Femur (tissue), 1 donor: ENCODE results near the gene SPIN4.
"Not testable (repeated sequence)": the region's sequence is repeated elsewhere in the genome, so short reads cannot be mapped to it uniquely, and the experiment has no call there.

Experiments used
- DNase-seq: peaks from one replicate; pipeline ENCODE4 v3.0.0-alpha.2; 2017

Gene SPIN4

DNA sequence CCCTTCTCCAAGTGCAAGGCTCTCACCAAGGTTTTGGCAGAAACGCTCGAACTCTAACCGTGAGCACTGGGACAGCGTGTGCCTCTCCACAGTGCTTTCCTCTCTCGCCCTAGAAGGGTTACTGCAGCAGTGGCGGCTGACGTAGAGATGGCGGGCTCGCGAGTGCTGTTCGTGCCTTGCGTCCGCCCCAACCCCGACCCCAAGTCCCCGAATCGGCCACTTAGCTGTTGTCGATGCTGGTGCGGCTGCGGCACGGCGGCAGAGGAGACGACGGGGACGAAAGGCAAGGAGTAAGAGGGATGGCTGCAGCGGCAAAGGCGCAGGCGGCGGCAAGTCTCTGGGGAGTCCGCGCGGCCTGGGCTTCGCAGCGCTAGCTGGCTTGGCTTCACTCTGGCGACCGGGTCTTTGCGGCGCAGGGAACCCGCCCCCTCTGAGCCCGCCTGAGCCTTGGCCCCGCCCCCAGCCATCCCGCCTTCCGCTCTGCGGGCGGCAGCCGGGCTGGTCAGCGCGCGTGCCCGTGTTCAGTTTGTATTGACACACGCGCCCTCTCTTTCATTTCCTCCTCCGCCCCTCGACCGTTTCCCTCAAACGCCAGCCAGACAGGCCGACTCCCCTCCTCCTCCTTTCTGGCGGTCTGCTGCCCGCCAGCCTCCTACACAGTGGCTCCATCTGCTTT is at the start of gene SPIN4:
Gene SPIN4 (minus strand): TSS at position 392 of the 676 bp plus-strand sequence. CDS start 513 bp downstream, outside the sequence.
- DNase-seq = peak; percentile 93

DNA sequence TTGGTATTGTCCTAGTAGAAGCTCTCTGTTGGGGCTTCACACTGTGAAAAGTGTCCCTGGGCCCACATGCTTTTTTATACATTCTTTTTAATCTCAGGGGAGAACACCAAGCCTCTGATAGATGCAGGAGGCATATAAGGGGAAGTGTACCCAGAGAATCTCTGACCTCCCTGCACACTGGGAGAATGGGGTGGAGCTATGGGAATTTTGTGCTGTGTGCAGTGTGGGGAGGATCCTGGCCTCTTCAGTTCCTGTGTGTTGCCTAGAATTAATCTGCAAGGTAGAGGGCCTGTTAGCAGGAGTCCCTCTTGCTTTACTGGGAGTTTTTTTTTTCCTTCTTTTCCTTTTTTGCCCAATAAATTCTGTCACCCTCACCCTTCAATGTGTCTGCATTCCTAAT is 49.2 kb upstream of the SPIN4 start:
- no peak for DNase-seq

DNA sequence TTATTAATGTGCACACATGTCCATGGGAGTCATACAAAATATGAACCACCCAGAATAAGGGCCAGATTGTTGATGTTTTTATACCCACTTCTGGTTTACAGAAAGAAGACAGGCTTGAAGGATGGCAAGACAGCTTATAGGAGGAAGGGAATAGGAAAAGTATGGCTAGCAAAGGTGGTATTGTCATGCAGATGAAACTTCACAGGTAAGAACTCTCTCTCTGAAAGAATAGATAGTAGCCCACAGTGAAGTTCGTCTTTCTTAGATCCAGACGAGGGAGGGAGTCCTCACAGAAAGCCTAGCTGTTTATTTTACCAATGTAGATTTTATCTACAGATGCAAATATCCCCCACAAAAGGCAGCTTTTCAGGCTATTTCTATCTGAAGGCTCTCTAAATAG is 43.7 kb upstream of the SPIN4 start:
- DNase-seq = no peak

DNA sequence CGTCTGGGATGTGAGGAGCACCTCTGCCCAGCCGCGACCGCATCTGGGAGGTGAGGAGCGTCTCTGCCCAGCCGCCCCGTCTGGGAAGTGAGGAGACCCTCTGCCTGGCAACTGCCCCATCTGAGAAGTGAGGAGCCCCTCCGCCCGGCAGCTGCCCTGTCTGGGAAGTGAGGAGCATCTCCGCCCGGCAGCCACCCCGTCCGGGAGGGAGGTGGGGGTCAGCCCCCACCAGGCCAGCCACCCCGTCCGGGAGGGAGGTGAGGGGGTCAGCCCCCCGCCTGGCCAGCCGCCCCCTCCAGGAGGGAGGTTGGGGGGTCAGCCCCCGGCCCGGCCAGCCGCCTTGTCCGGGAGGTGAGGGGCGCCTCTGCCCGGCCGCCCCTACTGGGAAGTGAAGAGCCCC is 42.0 kb upstream of the SPIN4 start:
- DNase-seq = not testable (repeated sequence)

GRCh38 chrX:63387411-63387810 is 36.3 kb upstream of the SPIN4 start:
- no peak for DNase-seq

DNA sequence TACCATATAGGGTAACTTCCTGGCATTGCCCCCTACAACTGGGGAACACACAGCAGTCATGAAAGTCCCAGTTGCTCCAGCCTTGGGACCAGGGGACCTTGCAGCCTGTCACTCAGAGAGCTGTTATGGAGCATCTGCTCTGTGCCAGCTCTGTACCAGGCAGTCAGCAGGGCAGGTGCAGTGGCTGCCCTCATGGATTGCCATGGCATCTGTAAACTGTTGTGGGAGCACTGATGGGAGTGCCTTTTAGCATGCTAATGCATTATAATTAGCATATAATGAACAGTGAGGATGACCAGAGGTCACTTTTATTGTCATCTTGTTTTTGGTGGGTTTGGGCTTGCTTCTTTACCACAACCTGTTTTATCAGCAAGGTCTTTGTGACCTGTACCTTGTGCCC is 33.1 kb upstream of the SPIN4 start:
- not testable (repeated sequence) for DNase-seq

- not testable (repeated sequence) for DNase-seq
Observed at GRCh38 chrX:63373012-63373411, 21.9 kb upstream of the SPIN4 start.

GRCh38 chrX:63367699-63368098 is 16.6 kb upstream of the SPIN4 start:
- not testable (repeated sequence) for DNase-seq

DNA sequence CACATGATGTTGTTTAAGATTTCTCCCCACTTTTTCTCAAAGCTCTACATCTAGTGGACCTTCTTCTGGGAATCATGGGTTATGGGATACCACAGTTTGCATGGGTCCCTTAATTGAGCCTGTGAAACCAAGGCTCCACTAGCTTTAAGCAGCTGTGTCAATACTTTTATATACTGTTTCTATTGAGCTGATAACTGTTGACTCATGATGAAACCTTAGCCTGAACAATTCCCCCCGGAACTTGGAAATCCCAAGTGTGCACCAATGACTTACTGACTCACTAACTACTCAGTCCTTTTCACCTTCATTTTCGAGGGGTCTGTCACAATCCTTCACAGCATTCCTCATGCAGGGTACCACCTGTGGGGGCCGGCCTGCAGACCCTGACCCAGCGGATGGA is 12.7 kb upstream of the SPIN4 start:
- no peak for DNase-seq

DNA sequence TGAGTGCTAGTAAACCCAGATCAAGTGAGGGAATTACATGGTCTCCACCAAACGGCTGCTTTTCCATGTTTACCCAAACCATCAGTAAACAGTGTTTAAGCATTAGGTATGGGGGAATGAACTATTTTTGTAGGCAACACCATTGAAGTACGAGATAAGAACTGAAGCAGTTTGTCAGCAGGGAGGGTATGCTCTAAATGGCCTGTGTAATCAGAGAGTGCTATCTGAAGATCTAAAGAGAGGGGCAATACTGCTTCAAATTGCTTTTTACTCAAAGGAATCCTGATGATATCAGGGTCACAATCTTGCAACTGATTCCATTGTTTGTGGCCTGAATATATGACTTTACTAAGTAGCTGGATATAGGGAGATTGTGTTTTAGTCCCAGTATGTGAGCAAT is 10.4 kb upstream of the SPIN4 start:
- no peak for DNase-seq

GRCh38 chrX:63354484-63354883 is 3.4 kb upstream of the SPIN4 start:
- no peak for DNase-seq

DNA sequence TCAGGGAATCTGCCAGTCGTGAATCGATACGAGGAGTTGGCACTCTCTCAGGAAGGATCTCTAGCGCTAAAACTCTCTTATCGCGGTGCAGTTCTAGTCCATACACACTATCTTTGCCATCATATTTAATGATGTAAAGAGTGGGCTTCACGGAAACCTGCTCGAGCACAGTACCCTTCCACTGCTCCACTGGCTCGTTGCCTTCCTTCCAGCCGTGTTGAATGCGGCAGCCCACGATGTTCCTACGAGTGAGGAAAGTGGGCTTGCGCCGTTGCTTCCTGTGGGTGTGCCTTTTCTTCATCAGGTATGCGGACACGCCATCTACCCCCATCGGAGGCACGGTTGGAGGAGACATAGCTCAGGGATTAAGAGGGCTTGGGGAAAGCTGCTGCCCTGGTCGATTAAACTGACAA is 661 bp downstream of the SPIN4 start:
- DNase-seq = peak; percentile 39

DNA sequence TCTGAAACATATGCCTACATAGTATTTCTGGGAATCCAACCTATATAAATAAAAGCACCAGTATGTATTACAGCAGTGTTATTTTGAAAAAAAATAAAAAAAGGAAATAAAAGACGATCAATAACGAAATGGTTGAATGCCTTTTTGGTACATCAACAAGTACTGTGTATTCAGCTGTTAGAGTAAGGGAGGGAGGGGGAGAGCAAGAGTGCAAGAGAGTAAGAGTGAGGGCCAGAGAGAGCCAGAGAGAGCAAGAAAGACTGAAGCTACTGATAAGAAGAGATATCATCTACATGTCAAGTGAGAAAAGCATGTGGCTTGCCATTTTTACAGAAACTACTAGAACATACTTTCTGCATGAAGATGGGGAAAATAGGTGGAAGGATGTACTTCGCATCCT is 1.8 kb downstream of the SPIN4 start:
- DNase-seq = no peak

DNA sequence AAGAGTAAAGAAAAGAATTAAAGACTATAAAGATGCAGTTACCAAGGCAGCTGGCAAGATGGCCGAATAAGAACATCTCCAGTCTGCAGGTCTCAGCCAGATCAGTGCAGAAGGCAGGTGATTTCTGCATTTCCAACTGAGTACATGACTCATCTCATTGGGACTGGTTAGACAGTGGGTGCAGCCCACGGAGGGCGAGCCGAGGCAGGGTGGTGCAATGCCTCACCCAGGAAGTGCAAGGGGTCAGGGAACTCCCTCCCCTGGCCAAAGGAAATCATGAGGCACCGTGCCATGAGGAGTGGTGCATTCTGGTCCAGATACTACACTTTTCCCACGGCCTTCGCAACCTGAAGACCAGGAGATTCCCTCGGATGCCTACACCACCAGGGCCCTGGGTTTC is 20.5 kb downstream of the SPIN4 start:
- no peak for DNase-seq

DNA sequence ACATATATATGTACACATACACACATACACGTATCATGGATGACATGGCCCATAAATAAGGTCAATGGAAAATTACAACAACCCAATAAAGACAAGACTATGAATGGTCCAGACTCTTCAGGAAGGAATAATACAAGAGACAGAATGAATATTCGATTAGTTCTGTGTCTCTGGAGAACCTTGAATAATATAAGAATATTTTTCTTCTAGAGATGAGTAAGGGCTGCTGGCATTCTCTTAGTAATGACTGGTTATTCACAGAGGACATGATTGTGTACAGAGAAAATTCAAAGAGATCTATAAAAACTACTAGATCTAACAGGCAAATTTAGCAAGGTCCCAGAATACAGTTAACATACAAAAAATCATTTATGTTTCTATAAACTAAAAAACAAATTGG is 23.3 kb downstream of the SPIN4 start:
- DNase-seq = no peak

- no peak for DNase-seq
Observed at GRCh38 chrX:63299596-63299995, 51.5 kb downstream of the SPIN4 start.
